Spleen (tissue), 11 donors: Measurements from ENCODE around the gene FRMPD1. TPM values are rescaled to one million over a fixed set of nuclear protein-coding genes. Genes with fewer than 3 reads are reported as not detected.

ENCODE experiments used
- DNase-seq: peaks from one replicate; pipeline ENCODE4 v3.0.0-alpha.2; 2020
- H3K27ac ChIP-seq, 8 donors: fragments of 200-600 bp; sonication (generic) in 7 of 8; 1 replicate in 4 of 8; 2 replicates in 4 of 8; pipeline versions ENCODE4 v1.5.0 to v1.8.0; 2016 to 2021; ENCODE audit warnings: inconsistent platforms in 4 of 8, mild to moderate bottlenecking in 4 of 8, moderate library complexity in 1 of 8
- H3K27me3 ChIP-seq, 7 donors: fragments of 200-600 bp; sonication (generic) in 6 of 7; replicated peaks in 1 of 7; 1 replicate in 4 of 7; 2 replicates in 3 of 7; pipeline versions ENCODE4 v1.5.0 to v1.8.0; 2016 to 2021; ENCODE audit warnings: inconsistent platforms in 3 of 7, mild to moderate bottlenecking in 1 of 7
- H3K36me3 ChIP-seq, 6 donors: fragments of 200-600 bp; sonication (generic) in 5 of 6; 1 replicate in 4 of 6; 2 replicates in 2 of 6; pipeline versions ENCODE4 v1.5.0 to v1.8.0; 2016 to 2021; ENCODE audit warnings: inconsistent platforms in 2 of 6
- H3K4me1 ChIP-seq, 6 donors: fragments of 200-600 bp; sonication (generic) in 5 of 6; 1 replicate in 3 of 6; 2 replicates in 3 of 6; pipeline versions ENCODE4 v1.5.0 to v1.8.0; 2016 to 2021; ENCODE audit warnings: inconsistent platforms in 3 of 6
- H3K4me3 ChIP-seq, 8 donors: fragments of 200-600 bp; sonication (generic) in 7 of 8; 1 replicate in 4 of 8; 2 replicates in 4 of 8; pipeline versions ENCODE4 v1.5.0 to v1.8.0; 2016 to 2021; ENCODE audit warnings: inconsistent platforms in 4 of 8, mild to moderate bottlenecking in 4 of 8, moderate library complexity in 2 of 8
- H3K9me3 ChIP-seq, 8 donors: fragments of 200-600 bp; sonication (generic) in 7 of 8; 1 replicate in 4 of 8; 2 replicates in 4 of 8; pipeline versions ENCODE4 v1.5.0 to v1.8.0; 2016 to 2021; ENCODE audit warnings: inconsistent platforms in 4 of 8
- POLR2A ChIP-seq, 3 donors: fragments of 450-650 bp; IDR thresholded peaks; one replicate each; pipeline ENCODE4 v1.5.1; 2017; ENCODE audit warnings: antibody characterized with exemption in 3 of 3, mild to moderate bottlenecking in 1 of 3
- POLR2AphosphoS5 ChIP-seq, 3 donors: sonication (generic); formaldehyde crosslinking; IDR thresholded peaks; one replicate each; pipeline ENCODE4 v1.5.1; 2017; ENCODE audit warnings: antibody characterized with exemption in 3 of 3
- WGBS, 5 donors: extraction: QIAGEN DNeasy Blood & Tissue Kit in 3 of 5; methylation state at CpG; one replicate each; pipeline versions ENCODE4 v1.1.5 to v1.1.7; 2013 to 2018; 5-methylcytosine and 5-hydroxymethylcytosine counted together
- intact Hi-C: fragments of 100-400 bp; cut with DNase I; formaldehyde crosslinking; loops from one replicate; pipeline ENCODE4 v1.15.0; 2023; ENCODE audit warnings: low total_unique reads
- polyA plus RNA-seq, 3 donors: library from polyadenylated mRNA; stranded (reverse); fragments of 200-250 nt; gene quantifications; one replicate each; pipeline ENCODE4 v1.2.1, GENCODE V29; 2013
- total RNA-seq, 7 donors: library from RNA; depleted of rRNA in 3 of 7; stranded (reverse); fragments of >200 nt in 3 of 7; fragmentation: NEBNext Ultra II Directional in 4 of 7; extraction: Animal tissue kit (Norgen Biotek cat#: 25700) in 4 of 7; gene quantifications; one replicate each; pipeline versions ENCODE4 v1.1.0 to v1.2.1, GENCODE V29; 2016 to 2021
- TF ChIP-seq, protein P1 (sequence below), 11 experiments: fragments of 200-600 bp in 7 of 11; fragments of 450-650 bp in 4 of 11; sonication (generic) in 4 of 11; IDR thresholded peaks in 8 of 11; conservative IDR thresholded peaks in 3 of 11; 1 replicate in 7 of 11; 2 replicates in 4 of 11; pipeline versions ENCODE4 v1.4.0 to v1.8.0; 2016 to 2021; ENCODE audit warnings: antibody characterized with exemption in 11 of 11, inconsistent platforms in 4 of 11, mild to moderate bottlenecking in 1 of 11
- donor health status: healthy with polysubstance abuse.
- donor health status: DM: no; HTN: no; CAD: no; lungs with moderate emphysema.
- donor health status: DM: no; HTN: no; CAD: no.
- donor health status: Bipolar disorder and iron deficiency.
- donor health status: healthy.
- donor health status: DM: no; HTN: no; CAD: no.
- donor health status: DM: yes; HTN: yes; CAD: no.

The FRMPD1 gene
- total and polyA plus RNA-seq, 10 donors: 0.09 to 0.47 (median 0.20) TPM; not detected in 3

DNA sequence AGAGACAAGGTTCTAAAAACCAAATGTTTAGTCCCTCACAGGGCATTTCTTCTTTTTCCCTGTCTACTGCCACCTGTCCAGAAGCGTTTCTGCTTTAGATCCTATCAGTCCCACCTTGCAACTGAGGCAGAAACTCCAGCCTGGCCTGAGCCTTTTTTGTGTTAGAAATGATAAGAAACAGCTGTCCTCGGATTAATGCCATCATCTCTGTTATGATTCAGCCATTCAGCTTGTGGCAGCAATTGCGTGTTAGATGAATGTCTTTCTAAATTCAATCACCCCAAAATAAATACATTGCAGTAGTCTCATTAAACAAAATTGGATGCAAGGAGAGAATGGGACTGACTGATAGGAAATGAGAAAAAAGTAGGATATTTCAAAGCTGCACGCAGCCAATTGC lies 28.3 kb upstream of the FRMPD1 start:
- TF ChIP-seq POLR2AphosphoS5 (IDR thresholded peaks at IDR 0.05) (no peak), POLR2A (IDR thresholded peaks at IDR 0.05) (no peak)
- TF ChIP-seq, protein P1, sequence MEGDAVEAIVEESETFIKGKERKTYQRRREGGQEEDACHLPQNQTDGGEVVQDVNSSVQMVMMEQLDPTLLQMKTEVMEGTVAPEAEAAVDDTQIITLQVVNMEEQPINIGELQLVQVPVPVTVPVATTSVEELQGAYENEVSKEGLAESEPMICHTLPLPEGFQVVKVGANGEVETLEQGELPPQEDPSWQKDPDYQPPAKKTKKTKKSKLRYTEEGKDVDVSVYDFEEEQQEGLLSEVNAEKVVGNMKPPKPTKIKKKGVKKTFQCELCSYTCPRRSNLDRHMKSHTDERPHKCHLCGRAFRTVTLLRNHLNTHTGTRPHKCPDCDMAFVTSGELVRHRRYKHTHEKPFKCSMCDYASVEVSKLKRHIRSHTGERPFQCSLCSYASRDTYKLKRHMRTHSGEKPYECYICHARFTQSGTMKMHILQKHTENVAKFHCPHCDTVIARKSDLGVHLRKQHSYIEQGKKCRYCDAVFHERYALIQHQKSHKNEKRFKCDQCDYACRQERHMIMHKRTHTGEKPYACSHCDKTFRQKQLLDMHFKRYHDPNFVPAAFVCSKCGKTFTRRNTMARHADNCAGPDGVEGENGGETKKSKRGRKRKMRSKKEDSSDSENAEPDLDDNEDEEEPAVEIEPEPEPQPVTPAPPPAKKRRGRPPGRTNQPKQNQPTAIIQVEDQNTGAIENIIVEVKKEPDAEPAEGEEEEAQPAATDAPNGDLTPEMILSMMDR (IDR thresholded peaks at IDR 0.05 in 8 of 11, conservative IDR thresholded peaks at IDR 0.05 in 3 of 11): no peak
- H3K4me1 ChIP-seq: no peaks in the 10 kb centered on the region
- H3K36me3 ChIP-seq: no peaks in the 10 kb centered on the region
- H3K27me3 ChIP-seq: peaks cover 0 to 5% (median 0%) of the 10 kb centered on the region in 7 donors
- DNase-seq: no peak
- H3K9me3 ChIP-seq: no peaks in the 10 kb centered on the region
- no peak overlapping the region for H3K4me3 ChIP-seq
- H3K27ac ChIP-seq: no peak overlapping the region
- 85 to 95% (median 91%) methylated on average over 4 of the region's 4 CpGs for WGBS, 5 donors
- intact Hi-C loops: no loop called here

- 78 to 94% (median 86%) methylated on average over 2 of the region's 2 CpGs for WGBS, 5 donors
- Histone ChIP-seq H3K4me3 (no peak overlapping the region), H3K36me3 (no peaks in the 10 kb centered on the region), H3K4me1 (no peaks in the 10 kb centered on the region), H3K27me3 (peaks cover 0 to 5% (median 0%) of the 10 kb centered on the region in 7 donors), H3K27ac (no peak overlapping the region), H3K9me3 (no peaks in the 10 kb centered on the region)
- no peak for TF ChIP-seq POLR2A (IDR thresholded peaks at IDR 0.05)
- TF ChIP-seq POLR2AphosphoS5 (IDR thresholded peaks at IDR 0.05): no peak
- TF ChIP-seq, protein P1 (IDR thresholded peaks at IDR 0.05 in 8 of 11, conservative IDR thresholded peaks at IDR 0.05 in 3 of 11): no peak
- no peak for DNase-seq
- intact Hi-C loops: no loop called here
Observed at GRCh38 chr9:37623267-37623666, 27.5 kb upstream of the FRMPD1 start.

GRCh38 chr9:37624073-37624472 lies 26.7 kb upstream of the FRMPD1 start:
- Histone ChIP-seq H3K27me3 (peaks cover 0 to 5% (median 0%) of the 10 kb centered on the region in 7 donors), H3K9me3 (no peaks in the 10 kb centered on the region), H3K36me3 (no peaks in the 10 kb centered on the region), H3K4me1 (no peaks in the 10 kb centered on the region), H3K4me3 (no peak overlapping the region), H3K27ac (no peak overlapping the region)
- DNase-seq: no peak
- TF ChIP-seq POLR2AphosphoS5 (IDR thresholded peaks at IDR 0.05) (no peak), POLR2A (IDR thresholded peaks at IDR 0.05) (no peak)
- TF ChIP-seq, protein P1 (IDR thresholded peaks at IDR 0.05 in 8 of 11, conservative IDR thresholded peaks at IDR 0.05 in 3 of 11): no peak
- intact Hi-C loops: no loop called here
- WGBS, 5 donors: 79 to 93% (median 89%) methylated on average over 1 of the region's 1 CpG

GRCh38 chr9:37625036-37625757 lies 25.6 kb upstream of the FRMPD1 start:
- Histone ChIP-seq H3K36me3 (no peaks in the 10 kb centered on the region), H3K4me3 (no peak overlapping the region), H3K4me1 (no peaks in the 10 kb centered on the region), H3K27me3 (peaks cover 0 to 5% (median 0%) of the 10 kb centered on the region in 7 donors), H3K9me3 (no peaks in the 10 kb centered on the region), H3K27ac (no peak overlapping the region)
- intact Hi-C loops: no loop called here
- TF ChIP-seq POLR2AphosphoS5 (IDR thresholded peaks at IDR 0.05) (no peak), POLR2A (IDR thresholded peaks at IDR 0.05) (no peak)
- TF ChIP-seq, protein P1 (IDR thresholded peaks at IDR 0.05 in 8 of 11, conservative IDR thresholded peaks at IDR 0.05 in 3 of 11): no peak
- WGBS, 5 donors: 33 to 46% (median 39%) methylated on average over 5 of the region's 5 CpGs
- no peak for DNase-seq
